GM10266 (cell line): Measurements from ENCODE around the gene GALNS.

Experiments used
- DNase-seq: peaks from one replicate; pipeline ENCODE4 v3.0.0; 2012; ENCODE audit errors: extremely low spot score
- TF ChIP-seq, protein P1 (sequence below): IDR thresholded peaks from 2 replicates; pipeline ENCODE4 v1.5.1; 2012; ENCODE audit warnings: mild to moderate bottlenecking, low read depth; ENCODE audit not compliant: control insufficient read depth, insufficient read depth; ENCODE audit errors: missing control alignments

The GALNS gene

DNA sequence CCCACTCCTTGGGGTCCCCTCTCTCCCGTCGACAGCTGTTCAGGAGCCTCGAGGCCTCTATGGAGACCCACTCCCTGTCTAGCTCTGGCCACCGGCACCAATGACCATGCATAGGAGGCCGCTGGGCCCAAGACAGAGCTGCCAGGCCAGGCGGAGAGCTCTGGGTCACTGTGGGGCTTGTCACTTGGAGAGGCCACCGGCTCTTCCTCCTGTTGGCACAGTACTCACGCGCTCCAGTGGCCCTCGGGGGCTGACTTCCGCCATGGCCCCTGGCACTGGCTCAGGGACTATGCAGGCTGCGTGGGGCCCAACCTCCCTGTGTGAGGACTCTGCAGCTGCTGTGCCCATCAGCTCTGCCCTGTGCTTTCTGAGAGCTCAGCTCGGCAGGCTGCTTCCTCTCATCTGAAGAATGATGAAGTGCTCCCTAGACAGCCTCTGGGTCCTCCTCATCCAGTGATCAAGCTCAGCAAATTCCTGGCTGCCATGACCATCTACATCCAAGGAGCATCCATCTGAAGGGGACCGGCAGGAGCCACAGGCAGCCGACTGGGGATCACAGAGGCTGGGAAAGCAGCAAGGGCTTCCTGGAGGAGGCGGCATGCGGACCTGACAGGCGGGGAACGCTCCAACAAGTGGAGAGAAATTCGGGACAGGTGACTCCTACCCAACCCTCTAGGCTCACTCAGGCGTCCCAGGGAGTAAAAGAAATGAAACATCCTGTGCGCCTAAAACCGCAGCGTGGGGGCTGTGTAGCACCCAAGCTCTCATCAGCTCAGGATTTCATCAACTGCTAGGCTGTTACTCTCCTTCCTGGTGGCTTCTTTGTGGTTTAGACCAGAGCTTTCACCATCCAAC, 16.8 kb downstream of the GALNS start:
- no peak for DNase-seq
- TF ChIP-seq, protein P1, sequence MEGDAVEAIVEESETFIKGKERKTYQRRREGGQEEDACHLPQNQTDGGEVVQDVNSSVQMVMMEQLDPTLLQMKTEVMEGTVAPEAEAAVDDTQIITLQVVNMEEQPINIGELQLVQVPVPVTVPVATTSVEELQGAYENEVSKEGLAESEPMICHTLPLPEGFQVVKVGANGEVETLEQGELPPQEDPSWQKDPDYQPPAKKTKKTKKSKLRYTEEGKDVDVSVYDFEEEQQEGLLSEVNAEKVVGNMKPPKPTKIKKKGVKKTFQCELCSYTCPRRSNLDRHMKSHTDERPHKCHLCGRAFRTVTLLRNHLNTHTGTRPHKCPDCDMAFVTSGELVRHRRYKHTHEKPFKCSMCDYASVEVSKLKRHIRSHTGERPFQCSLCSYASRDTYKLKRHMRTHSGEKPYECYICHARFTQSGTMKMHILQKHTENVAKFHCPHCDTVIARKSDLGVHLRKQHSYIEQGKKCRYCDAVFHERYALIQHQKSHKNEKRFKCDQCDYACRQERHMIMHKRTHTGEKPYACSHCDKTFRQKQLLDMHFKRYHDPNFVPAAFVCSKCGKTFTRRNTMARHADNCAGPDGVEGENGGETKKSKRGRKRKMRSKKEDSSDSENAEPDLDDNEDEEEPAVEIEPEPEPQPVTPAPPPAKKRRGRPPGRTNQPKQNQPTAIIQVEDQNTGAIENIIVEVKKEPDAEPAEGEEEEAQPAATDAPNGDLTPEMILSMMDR, result no peak

DNA sequence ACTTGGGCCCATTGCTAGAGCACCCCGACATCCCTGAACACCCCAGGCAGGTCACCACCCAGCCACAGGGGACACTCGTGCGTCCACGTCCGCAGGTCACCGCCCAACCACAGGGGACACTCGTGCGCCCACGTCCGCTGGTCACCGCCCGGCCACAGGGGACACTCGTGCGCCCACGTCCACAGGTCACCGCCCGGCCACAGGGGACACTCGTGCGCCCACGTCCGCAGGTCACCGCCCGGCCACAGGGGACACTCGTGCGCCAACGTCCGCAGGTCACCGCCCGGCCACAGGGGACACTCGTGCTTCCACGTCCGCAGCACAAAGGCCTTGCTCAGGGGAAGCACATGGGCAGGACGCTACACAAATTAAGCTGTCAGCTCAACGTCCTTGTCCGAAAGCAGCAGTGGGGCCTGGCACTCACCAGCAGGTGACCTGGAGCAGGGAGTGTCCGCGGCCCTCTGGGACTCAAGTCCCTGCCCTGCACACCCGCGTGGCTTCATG, 17.7 kb downstream of the GALNS start:
- TF ChIP-seq, protein P1, result no peak
- no peak for DNase-seq

DNA sequence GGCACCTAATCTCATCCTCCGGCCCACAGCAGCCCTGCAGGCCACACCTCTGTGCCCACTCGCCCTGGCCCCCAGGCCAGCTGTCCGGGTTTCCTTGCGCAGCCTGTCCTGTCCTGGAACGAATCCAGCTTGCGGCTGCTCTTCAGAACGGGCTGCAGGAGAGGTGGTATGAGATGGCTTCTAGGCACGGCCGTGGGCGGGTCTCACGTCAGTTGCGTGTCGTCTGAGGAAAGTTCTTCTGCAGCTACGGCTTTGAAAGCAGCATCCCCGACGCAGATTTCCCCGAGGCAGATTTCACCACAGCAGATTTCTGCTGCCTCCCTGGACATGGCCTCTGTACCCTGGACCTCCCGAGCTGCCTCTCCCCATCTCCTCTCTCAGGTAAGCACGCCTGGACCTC, 18.2 kb downstream of the GALNS start:
- DNase-seq, result no peak
- TF ChIP-seq, protein P1, result no peak

DNA sequence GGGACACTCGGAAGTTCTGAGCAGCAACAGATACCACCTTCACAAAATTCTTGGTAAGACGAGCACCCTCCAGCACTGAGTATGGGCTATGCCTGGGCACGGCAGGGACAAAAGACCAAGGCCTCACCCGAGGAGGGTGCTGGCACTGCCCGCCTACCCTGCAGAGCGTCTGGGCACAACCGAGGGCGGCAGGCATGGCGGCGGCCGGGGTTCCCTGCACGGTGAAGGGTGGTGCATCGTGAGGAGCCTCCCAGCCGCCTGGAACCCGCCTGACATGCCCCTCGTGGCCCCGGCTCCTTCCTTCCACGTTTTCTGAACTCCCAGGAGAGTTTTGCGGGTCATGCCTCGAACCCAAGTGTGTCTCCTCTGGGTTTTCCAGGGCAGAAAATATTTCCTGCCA, 18.9 kb downstream of the GALNS start:
- no peak for DNase-seq
- TF ChIP-seq, protein P1, result no peak

DNA sequence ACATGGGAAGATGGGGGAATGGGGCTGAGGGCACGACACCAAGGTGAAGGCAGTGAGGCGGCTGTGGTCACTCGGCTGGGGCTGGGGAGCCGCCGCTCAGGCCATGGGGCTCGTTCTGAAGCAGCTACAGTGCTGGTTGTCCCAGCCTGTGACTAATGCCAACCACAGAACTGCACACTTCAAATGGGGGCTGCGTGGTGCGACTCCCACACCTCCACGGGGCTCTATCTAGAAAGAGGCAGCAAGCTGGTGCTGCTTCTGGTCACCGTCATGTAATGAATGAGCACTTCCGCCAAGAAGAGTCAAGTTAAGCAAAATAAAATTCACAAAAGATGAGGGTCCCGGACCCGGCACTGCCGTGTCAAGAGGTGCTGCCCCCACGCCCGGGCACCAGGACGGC, 20.0 kb downstream of the GALNS start:
- TF ChIP-seq, protein P1, result no peak

DNA sequence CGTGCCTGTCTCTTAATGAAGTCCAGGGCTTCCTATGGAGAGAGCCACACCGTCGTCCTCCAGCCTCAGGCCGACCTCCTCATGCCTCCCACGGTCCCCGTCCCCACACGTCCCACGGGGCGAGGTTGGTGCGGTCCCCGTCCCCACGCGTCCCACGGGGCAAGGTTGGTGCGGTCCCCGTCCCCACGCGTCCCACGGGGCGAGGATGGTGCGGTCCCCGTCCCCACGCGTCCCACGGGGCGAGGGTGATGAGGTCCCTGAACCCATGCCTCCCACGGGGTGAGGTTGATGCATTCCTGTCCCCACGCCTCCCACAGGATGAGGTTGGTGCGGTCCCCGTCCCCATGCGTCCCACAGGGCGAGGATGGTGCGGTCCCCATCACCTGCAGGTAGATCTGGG, 20.9 kb downstream of the GALNS start:
- TF ChIP-seq, protein P1, result no peak

More for the DNA sequence above, 20.0 kb downstream of the GALNS start:
- DNase-seq, result no peak

DNA sequence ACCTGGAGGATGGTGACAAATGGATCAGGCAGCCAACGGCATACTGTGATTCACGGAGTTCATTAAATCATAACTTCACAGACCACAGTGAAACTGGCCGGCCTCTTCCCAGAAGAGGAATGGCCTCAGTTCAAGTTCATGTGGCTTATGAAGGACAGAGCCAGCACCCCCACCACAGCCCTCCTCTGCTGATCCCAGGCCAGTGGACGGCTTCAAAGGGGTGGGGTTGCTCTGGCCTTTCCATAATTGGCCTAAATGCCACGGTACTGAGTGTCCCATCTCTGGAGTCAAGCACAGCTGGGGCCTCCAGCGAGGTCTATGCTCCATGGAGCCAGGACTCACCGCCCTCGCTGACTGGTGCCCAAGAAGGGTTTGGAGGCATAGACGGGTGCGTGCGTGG, 21.4 kb downstream of the GALNS start:
- DNase-seq, result no peak
- TF ChIP-seq, protein P1, result no peak

More for the DNA sequence above, 20.9 kb downstream of the GALNS start:
- no peak for DNase-seq
